GM19193 (cell line): ENCODE data around the gene KIF20B.

Experiments
- POLR2A ChIP-seq: IDR thresholded peaks from 4 replicates; pipeline ENCODE4 v1.6.1; 2011; ENCODE audit not compliant: insufficient read depth, insufficient read length; ENCODE audit errors: extremely low read depth

The KIF20B gene

GRCh38 chr10:89670926-89671325 is 30.5 kb upstream of the KIF20B start:
- TF ChIP-seq POLR2A, result no peak

DNA sequence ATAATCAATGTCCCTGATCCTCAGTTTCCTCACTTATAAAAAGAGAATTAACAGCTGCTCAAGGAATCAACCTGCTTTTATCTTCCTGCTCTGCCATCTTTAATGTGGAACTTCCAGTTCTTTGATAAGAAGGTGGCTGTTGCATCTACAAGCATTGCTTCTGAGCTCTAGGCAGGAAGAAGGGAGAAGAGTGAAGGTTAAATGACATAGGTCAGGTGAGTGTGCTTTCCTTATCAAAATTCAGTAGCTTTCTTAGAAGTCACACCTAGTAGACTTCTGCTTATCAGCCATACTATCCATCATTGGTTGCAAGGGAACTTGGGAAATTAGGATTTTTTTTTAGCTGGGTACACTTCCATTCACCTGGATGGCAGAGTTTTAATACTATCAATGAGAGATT is 24.0 kb upstream of the KIF20B start:
- TF ChIP-seq POLR2A, result no peak

DNA sequence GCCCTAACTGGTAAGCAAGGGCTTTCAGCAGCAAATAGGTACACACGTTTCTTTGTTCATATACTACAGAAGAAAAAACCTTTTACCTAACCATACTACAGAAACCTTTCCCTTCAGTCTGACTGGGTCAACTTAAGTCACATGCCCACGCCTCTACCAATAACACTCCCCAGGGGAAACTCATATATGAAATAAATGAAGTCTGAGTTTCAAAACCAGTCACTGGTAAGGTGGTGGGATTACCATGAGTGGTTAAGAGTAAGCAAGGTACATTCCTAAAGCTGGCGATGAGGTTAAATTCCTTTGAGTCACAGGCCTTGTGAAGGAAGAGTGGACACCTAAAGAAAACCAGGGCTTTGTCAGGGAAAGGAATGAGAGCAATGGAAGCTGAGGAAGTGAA is 21.4 kb upstream of the KIF20B start:
- no peak for TF ChIP-seq POLR2A

DNA sequence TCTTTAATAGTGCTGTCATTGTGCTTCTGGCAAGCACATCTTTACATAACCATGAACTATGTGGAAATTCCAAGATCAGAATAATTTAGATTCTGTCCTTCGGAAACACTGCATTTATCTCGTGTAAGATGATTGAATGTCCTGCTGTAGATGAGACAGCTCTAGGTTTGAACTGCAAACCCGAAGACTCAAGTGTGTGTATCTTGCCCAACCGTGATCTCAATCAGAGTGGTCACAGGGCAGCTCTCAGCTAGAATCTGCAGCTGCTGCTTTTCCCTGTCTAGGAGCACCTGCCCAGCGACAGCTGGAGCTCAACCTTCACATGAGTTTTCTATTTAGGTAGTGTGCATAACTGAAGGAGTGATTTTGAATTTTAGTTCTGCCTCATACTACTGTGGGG is 17.5 kb upstream of the KIF20B start:
- TF ChIP-seq POLR2A, result no peak

DNA sequence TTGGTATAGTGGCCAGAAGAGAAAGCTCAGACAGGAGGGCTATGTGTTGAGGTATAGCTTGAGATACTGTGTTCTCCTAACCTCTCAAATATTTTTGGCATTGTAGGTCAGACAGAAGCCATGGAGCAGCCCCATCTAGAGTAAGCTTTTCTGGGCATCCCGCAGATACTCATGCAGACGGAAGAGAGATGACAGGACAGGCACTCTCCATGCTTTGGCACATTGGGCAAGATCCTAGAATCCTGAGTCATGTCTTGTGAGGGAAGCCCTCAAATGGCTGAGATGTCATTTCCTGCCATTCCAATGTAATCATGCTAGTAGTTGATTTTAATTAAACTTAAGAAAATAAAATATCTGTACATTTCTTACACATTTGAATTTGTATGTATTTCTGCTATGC is 16.8 kb upstream of the KIF20B start:
- no peak for TF ChIP-seq POLR2A

- no peak for TF ChIP-seq POLR2A
Observed at GRCh38 chr10:89685936-89686335, 15.5 kb upstream of the KIF20B start.

DNA sequence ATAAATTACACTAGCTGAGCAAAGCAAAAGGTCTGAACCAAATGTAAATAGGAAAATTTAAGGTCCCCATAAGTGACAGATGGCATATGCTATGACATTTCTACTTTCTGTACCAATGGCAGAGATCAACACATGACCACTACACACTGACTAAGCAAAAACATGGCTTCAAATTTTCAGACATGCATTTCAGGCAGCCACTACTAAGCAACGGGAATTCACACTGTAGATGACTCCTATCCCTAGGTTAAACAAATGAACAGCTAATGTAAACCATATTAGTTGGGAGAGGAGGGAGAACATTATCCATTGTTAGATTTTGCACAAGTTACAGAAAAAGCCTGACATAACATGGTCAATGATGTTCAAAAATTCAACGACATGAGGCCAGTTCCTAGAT is 11.4 kb upstream of the KIF20B start:
- TF ChIP-seq POLR2A, result no peak

DNA sequence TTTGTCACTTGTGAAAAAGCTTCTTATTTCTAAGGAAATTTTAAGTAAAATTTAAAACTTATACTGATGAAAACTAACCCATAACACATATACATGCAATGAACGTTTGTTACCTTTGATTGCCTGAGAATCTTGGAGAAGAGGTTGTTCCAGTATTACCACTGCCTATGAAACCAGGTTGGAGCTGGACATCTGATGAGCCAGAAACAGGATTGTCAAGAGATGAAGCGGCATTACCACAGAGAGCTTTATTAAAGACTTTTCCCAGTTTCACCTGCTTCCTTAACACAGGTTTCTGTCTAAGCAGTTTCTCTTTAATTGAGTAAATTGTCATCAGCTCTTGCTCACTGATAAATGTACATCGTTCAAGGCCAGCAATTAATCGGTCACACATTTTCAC is 9.0 kb upstream of the KIF20B start:
- no peak for TF ChIP-seq POLR2A

DNA sequence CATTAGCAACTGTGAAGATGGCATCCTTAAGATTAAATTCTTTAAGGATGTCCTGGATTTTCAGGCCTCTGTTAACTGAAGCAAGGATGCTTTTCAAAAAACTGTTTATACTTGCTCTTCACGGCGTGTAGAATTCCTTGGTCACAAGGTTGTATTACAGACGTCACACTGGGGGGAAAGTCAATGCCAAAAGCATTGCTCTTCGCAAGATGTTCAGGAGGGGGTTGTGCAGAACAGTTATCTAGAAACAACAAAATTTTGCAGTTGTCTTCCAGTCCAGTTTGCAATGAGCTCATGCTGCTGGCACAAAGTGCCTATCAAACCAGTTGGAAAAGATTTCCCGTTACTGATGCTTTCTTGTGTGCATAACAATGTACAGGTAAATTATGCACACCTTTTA is 8.2 kb upstream of the KIF20B start:
- TF ChIP-seq POLR2A, result no peak

- no peak for TF ChIP-seq POLR2A
Observed at GRCh38 chr10:89695307-89695706, 6.1 kb upstream of the KIF20B start.

GRCh38 chr10:89697946-89698345 is 3.4 kb upstream of the KIF20B start:
- no peak for TF ChIP-seq POLR2A

DNA sequence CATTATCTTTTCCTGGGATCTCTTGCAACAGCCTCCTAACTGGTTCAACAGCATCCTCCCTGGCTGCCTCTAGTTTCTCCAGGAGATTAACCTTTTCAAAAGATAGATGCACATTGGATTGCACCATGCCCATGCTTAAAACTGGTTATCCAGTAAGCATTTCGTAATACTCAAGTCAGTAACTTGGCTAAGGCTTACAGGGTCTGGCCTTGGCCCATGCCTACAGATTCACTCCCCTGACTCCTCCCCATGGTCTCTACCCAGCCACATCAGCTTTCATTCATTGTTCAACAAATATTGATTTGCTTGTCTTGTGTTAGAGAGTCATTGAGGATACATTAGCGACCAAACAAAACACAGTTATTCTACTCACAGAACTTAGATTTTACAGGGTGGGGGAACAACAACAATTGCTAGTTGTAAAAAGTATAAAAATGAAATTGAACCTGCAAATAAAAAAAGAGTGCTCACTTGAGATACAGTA is 1.8 kb upstream of the KIF20B start:
- no peak for TF ChIP-seq POLR2A

GRCh38 chr10:89700923-89701241 is 508 bp upstream of the KIF20B start:
- no peak for TF ChIP-seq POLR2A

DNA sequence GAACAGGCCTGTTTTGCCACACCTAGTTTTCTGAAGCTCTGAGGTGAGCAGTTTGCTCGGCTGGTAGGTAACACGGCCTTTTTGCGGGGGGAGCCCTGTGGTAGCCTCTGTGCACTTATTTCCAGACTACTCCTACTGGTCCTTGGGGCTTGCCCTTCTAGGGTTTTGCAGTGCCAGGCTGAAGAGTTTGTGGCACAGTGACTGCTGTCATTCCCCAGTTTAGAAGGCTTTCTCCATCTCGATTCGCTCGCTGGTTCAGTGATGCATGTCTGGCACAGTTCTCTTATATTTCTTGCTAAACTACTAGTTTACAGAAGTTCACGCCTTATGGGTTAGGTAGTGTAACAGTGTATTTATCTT is 711 bp downstream of the KIF20B start:
- TF ChIP-seq POLR2A, result no peak

DNA sequence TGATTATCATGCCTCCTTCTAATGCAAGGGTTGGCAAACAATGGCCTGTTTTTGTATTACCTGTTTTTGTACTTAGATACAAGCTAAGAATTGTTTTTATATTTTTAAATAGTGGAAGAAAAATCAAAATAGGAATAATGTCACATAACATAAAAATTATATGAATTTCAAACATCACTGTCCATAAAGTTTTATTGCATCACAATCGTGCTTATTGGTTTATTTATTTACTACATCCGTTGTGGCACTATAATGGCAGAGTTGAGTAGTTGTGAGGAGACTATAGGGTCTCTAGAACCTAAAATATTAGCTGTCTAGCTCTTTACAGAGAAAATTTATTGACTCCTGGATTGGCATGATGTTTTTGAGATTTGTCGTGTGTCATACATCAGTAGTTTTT is 4.1 kb downstream of the KIF20B start:
- TF ChIP-seq POLR2A, result no peak

DNA sequence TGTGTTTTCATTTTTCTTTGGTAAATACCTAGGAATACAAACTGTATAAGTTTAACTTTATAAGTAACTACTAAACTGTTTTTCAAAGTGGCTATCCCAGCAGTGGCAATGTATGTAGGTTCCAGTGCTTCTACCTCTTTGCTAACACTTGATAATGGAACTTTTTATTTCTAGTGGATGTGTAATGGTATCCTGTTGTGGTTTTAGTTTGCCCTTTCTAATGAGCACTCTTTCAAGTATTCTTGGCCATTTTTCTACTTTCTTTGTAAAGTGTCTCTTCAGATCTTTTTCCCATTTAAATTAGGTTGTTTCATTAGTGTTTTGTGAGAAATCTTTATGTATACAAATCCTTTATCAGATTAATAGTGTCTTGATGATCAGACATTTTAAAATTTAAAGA is 4.6 kb downstream of the KIF20B start:
- TF ChIP-seq POLR2A, result no peak

GRCh38 chr10:89707372-89707771 is 6.0 kb downstream of the KIF20B start:
- TF ChIP-seq POLR2A, result no peak

DNA sequence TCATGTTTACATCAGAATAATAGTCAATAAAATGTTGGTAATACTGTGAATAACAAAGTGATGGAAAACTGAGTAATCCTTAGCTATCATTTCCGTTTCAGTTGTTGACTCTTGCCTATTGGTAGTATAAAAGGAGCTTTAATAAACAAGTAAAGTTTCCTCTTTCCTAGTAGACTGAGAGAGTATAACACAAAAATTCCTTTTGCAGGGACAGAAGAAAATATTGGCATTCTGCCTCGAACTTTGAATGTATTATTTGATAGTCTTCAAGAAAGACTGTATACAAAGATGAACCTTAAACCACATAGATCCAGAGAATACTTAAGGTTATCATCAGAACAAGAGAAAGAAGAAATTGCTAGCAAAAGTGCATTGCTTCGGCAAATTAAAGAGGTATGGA is 9.4 kb downstream of the KIF20B start:
- no peak for TF ChIP-seq POLR2A

DNA sequence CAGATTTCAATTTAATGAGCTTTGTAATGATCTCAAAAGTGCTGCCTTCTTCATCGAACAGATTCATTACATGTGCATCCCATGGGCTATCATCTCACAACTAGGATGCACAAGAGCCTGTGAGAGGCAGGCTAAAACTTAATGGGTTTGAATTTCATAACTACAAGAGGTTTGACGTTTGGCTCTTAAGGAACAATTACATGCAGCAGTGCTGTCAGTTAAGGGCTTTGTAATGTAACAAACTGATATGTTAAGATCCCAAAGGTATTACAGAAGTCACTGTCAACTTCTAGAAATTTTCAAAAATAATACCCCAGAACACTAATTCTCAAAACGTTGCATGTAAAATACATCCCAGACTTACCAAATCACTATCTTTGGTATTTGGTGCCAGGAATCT is 33.2 kb downstream of the KIF20B start:
- no peak for TF ChIP-seq POLR2A

DNA sequence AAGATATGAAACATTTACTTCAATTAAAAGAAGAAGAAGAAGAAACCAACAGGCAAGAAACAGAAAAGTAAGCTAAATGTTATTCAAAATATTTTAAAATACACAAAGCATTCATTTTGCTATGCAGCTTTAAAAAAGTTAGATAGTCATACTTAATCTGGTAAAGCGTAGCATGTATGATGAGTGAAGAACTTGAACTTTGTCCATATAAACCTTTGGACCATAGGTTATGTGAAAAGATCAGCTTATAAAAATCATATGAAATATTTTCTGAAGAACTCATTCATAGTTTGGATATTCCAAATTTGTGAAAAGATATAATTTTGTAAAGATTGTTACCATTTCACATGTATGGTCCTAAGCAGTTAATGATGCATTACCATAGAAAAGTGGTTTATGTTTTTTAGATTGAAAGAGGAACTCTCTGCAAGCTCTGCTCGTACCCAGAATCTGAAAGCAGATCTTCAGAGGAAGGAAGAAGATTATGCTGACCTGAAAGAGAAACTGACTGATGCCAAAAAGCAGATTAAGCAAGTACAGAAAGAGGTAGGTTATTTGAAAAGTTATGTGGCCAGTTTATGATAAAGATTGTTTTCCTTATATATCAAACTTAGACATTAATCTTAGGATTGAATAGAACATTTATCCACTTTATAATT is 37.3 kb downstream of the KIF20B start:
- no peak for TF ChIP-seq POLR2A
